ENCODE measurements around the gene ELAVL2.

DNA sequence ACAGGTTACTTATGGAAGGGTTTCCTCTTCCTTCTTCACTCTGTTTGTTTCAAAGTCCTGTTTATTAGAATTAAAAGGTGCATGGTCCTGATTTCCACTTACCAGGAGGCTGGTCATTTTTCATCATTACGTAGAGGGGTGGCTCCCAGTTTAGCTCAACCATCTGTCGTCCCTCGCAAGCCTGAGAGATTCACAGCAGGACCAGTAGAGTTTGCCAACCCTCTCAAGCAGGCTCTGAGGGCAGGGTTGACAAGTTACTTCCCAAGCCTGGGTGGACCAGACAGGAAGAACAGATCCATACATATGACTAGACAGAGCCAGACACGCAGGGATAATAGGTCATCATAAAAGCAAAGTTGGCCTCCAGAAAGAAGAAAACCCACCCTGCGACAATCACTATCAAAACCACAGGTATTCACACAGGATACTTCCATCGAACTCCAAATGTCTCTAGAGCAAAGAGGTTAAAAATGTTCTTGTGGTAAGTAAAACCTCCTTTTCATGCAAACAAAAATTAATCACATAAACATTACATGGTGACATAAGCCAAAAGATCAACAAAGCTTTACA lies 151.9 kb downstream of the ELAVL2 start:
- TF ChIP-seq, protein P1, sequence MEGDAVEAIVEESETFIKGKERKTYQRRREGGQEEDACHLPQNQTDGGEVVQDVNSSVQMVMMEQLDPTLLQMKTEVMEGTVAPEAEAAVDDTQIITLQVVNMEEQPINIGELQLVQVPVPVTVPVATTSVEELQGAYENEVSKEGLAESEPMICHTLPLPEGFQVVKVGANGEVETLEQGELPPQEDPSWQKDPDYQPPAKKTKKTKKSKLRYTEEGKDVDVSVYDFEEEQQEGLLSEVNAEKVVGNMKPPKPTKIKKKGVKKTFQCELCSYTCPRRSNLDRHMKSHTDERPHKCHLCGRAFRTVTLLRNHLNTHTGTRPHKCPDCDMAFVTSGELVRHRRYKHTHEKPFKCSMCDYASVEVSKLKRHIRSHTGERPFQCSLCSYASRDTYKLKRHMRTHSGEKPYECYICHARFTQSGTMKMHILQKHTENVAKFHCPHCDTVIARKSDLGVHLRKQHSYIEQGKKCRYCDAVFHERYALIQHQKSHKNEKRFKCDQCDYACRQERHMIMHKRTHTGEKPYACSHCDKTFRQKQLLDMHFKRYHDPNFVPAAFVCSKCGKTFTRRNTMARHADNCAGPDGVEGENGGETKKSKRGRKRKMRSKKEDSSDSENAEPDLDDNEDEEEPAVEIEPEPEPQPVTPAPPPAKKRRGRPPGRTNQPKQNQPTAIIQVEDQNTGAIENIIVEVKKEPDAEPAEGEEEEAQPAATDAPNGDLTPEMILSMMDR (IDR thresholded peaks at IDR 0.05), result no peak
- TF ChIP-seq ZFX (IDR thresholded peaks at IDR 0.05; ENCODE audit: borderline replicate concordance), result no peak

All from 22Rv1 (cell line).